GM21737 (cell line): ENCODE measurements around the gene SYTL1.
"Not testable (repeated sequence)": the region's sequence is repeated elsewhere in the genome, so short reads cannot be mapped to it uniquely, and the experiment has no call there.

ENCODE experiments used
- ATAC-seq: cut with Tn5 transposase; IDR thresholded peaks from one replicate; pipeline ENCODE4 v1.9.1; 2021; ENCODE audit warnings: mild to moderate bottlenecking, moderate library complexity; ENCODE audit not compliant: unreplicated experiment

The SYTL1 gene

GRCh38 chr1:27381969-27382762, 40.3 kb downstream of the SYTL1 start:
- ATAC-seq: no peak

- no peak for ATAC-seq
Measured at GRCh38 chr1:27383039-27383605, 41.3 kb downstream of the SYTL1 start, which contains the start of gene CD164L2. Gene CD164L2 (minus strand): TSS chr1:27383333. CDS start chr1:27383239, 94 bp downstream.

GRCh38 chr1:27383661-27384060, 41.8 kb downstream of the SYTL1 start:
- ATAC-seq: no peak

- not testable (repeated sequence) for ATAC-seq
Measured at GRCh38 chr1:27384797-27385196, 43.0 kb downstream of the SYTL1 start.

GRCh38 chr1:27388337-27389005, 46.6 kb downstream of the SYTL1 start:
- ATAC-seq: no peak

- no peak for ATAC-seq
Measured at GRCh38 chr1:27391511-27392095, 49.8 kb downstream of the SYTL1 start.

- ATAC-seq: peak; percentile 82
Measured at GRCh38 chr1:27392096-27392777, 50.4 kb downstream of the SYTL1 start, which contains the start of gene GPR3. Gene GPR3 (plus strand): TSS chr1:27392622. CDS start chr1:27393799, 1,177 bp downstream.

GRCh38 chr1:27392778-27393635, 51.2 kb downstream of the SYTL1 start:
- ATAC-seq: no peak

- no peak for ATAC-seq
Measured at GRCh38 chr1:27393641-27394281, 51.9 kb downstream of the SYTL1 start.

- ATAC-seq: no peak
Measured at GRCh38 chr1:27394282-27394658, 52.4 kb downstream of the SYTL1 start.

- no peak for ATAC-seq
Measured at GRCh38 chr1:27394925-27395324, 53.1 kb downstream of the SYTL1 start.

- no peak for ATAC-seq
Measured at GRCh38 chr1:27395441-27396195, 53.8 kb downstream of the SYTL1 start.

- ATAC-seq: no peak
Measured at GRCh38 chr1:27397110-27397509, 55.3 kb downstream of the SYTL1 start.

GRCh38 chr1:27397749-27398148, 55.9 kb downstream of the SYTL1 start:
- ATAC-seq: no peak

GRCh38 chr1:27398405-27399149, 56.8 kb downstream of the SYTL1 start:
- no peak for ATAC-seq

GRCh38 chr1:27399251-27400025, 57.6 kb downstream of the SYTL1 start:
- ATAC-seq: no peak
